ENCODE measurements around the gene SMARCD3.

Gene SMARCD3

DNA sequence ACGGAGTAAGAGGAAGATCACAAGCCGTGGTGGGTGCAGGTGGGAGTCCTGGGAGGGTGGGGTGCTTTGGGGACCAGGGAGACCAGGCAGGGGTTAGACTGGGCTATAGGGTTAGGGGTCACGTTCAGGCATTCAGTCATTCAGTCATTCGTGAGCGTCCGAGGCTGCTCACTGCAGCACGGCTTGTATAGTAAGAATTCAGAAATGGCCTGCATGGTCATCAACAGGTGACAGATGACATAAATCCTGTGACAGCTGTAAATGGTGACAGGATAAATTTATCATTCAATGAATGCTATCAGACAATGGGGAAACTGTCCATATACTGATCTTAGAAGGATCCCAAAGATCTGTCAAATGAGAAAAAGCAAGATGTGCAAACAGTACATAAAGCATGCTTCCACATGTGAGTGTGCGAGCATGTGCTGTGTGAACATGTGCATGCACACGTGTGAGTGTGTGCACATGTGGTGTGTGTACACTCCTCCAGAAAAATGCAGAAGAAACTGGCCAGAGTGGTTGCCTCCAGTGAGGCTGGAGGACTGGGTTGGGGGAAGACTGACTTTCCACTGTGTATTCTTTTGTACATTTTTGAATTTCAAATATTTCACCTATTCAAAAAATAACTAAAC lies 32.0 kb upstream of the SMARCD3 start:
- DNase-seq (ENCODE audit: low read depth, low spot score) = no peak
- no peak overlapping the region for H3K4me3 ChIP-seq (ENCODE audit: low read length)
- WGBS (ENCODE audit: insufficient coverage, insufficient read length) = no CpG with 5 or more reads among the region's 9 CpGs
- H3K9me3 ChIP-seq (ENCODE audit: control insufficient read depth, insufficient read depth, low read length) = no peaks in the 10 kb centered on the region
- H3K27me3 ChIP-seq (ENCODE audit: control insufficient read depth, insufficient read depth, low read length) = no peaks in the 10 kb centered on the region; the same call in 1 of the 2 replicates
- peaks cover 7% of the 10 kb centered on the region for H3K4me1 ChIP-seq (ENCODE audit: control insufficient read depth, insufficient read depth, low read length)
- H3K27ac ChIP-seq (ENCODE audit: low read length) = no peak overlapping the region
- no peaks in the 10 kb centered on the region for H3K36me3 ChIP-seq (ENCODE audit: control insufficient read depth, insufficient read depth, low read length)

DNA sequence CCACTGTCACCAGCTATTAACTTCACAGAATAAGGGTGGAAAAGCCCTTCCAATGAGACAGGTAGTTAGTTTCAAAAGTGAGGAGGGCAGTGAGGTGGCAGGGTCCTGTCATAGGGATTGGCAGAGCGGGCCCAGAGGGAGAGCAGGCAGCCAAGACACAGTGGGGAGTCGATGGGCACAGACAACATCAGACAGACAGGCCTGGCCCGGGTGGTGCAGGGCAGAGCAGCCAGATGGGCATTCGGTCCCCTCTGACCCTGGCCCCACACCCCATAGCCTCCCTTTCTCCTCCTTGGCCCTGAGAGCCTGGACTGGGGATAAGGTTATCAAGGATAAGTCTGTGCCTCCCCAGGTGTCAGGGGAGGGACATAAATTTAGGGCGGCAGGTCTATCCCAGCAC lies 31.4 kb upstream of the SMARCD3 start:
- no peak for DNase-seq (ENCODE audit: low read depth, low spot score)
- Histone ChIP-seq H3K27ac (ENCODE audit: low read length) (no peak overlapping the region), H3K27me3 (ENCODE audit: control insufficient read depth, insufficient read depth, low read length) (no peaks in the 10 kb centered on the region; the same call in 1 of the 2 replicates), H3K9me3 (ENCODE audit: control insufficient read depth, insufficient read depth, low read length) (no peaks in the 10 kb centered on the region), H3K4me1 (ENCODE audit: control insufficient read depth, insufficient read depth, low read length) (peaks cover 7% of the 10 kb centered on the region), H3K4me3 (ENCODE audit: low read length) (no peak overlapping the region), H3K36me3 (ENCODE audit: control insufficient read depth, insufficient read depth, low read length) (no peaks in the 10 kb centered on the region)
- WGBS (ENCODE audit: insufficient coverage, insufficient read length) = no CpG with 5 or more reads among the region's 5 CpGs

DNA sequence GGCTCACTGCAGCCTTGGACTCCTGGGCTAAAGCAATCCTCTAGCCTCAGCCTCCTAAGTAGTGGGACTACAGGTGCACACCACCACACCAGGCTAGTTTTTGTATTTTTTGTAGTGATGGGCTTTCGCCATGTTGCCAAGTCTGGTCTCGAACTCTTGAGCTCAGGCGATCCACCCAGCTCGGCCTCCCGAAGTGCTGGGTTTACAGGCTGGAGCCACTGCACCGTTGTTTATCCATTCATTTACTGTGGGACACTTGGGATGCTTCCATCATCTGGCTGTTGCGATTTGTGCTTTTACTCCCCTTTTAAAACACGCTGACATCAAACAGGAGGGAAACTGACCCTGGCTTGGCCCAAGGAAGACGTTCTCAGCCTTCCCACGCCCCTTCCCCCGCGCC lies 30.5 kb upstream of the SMARCD3 start:
- no peaks in the 10 kb centered on the region; the same call in 1 of the 2 replicates for H3K27me3 ChIP-seq (ENCODE audit: control insufficient read depth, insufficient read depth, low read length)
- WGBS (ENCODE audit: insufficient coverage, insufficient read length) = no CpG with 5 or more reads among the region's 12 CpGs
- no peak overlapping the region for H3K27ac ChIP-seq (ENCODE audit: low read length)
- H3K4me3 ChIP-seq (ENCODE audit: low read length) = no peak overlapping the region
- H3K9me3 ChIP-seq (ENCODE audit: control insufficient read depth, insufficient read depth, low read length) = no peaks in the 10 kb centered on the region
- H3K4me1 ChIP-seq (ENCODE audit: control insufficient read depth, insufficient read depth, low read length) = peaks cover 7% of the 10 kb centered on the region
- H3K36me3 ChIP-seq (ENCODE audit: control insufficient read depth, insufficient read depth, low read length) = no peaks in the 10 kb centered on the region
- DNase-seq (ENCODE audit: low read depth, low spot score) = no peak

DNA sequence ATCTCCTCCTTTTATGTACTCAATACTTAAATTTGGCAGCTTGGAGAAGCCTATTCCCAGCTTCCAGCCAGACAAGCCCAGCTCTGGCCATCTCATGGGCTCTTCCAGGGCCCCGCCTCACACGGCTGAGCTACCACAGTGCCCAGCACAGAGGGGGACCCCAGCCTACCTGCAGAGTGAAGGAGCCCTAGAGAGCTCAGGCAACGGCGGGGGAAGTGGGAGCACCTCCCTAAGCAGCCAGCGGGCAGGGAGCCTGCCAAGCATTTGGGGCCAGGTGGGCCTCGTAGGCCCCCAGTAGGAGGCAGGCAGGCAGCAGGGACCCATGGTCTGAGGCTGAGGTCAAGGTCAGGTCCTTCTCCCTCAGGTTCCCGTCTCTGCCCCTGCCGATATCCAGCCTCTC lies 29.1 kb upstream of the SMARCD3 start:
- H3K4me1 ChIP-seq (ENCODE audit: control insufficient read depth, insufficient read depth, low read length) = peaks cover 7% of the 10 kb centered on the region
- no peaks in the 10 kb centered on the region; the same call in 1 of the 2 replicates for H3K27me3 ChIP-seq (ENCODE audit: control insufficient read depth, insufficient read depth, low read length)
- no CpG with 5 or more reads among the region's 8 CpGs for WGBS (ENCODE audit: insufficient coverage, insufficient read length)
- no peak overlapping the region for H3K27ac ChIP-seq (ENCODE audit: low read length)
- no peaks in the 10 kb centered on the region for H3K36me3 ChIP-seq (ENCODE audit: control insufficient read depth, insufficient read depth, low read length)
- H3K4me3 ChIP-seq (ENCODE audit: low read length) = no peak overlapping the region
- DNase-seq (ENCODE audit: low read depth, low spot score) = no peak
- H3K9me3 ChIP-seq (ENCODE audit: control insufficient read depth, insufficient read depth, low read length) = no peaks in the 10 kb centered on the region

- Histone ChIP-seq H3K36me3 (ENCODE audit: control insufficient read depth, insufficient read depth, low read length) (no peaks in the 10 kb centered on the region), H3K4me1 (ENCODE audit: control insufficient read depth, insufficient read depth, low read length) (peaks cover 6% of the 10 kb centered on the region), H3K4me3 (ENCODE audit: low read length) (peak overlapping the region; percentile 36; the same call in 1 of the 2 replicates), H3K27ac (ENCODE audit: low read length) (no peak overlapping the region), H3K27me3 (ENCODE audit: control insufficient read depth, insufficient read depth, low read length) (no peaks in the 10 kb centered on the region; the same call in 1 of the 2 replicates), H3K9me3 (ENCODE audit: control insufficient read depth, insufficient read depth, low read length) (no peaks in the 10 kb centered on the region)
- DNase-seq (ENCODE audit: low read depth, low spot score) = no peak
- WGBS (ENCODE audit: insufficient coverage, insufficient read length) = no CpG with 5 or more reads among the region's 63 CpGs
Measured at GRCh38 chr7:151276666-151277590, 28.4 kb upstream of the SMARCD3 start.

GRCh38 chr7:151275813-151276577 lies 27.5 kb upstream of the SMARCD3 start:
- H3K4me3 ChIP-seq (ENCODE audit: low read length) = no peak overlapping the region

GRCh38 chr7:151274936-151275812 lies 26.7 kb upstream of the SMARCD3 start:
- Histone ChIP-seq H3K9me3 (ENCODE audit: control insufficient read depth, insufficient read depth, low read length) (no peaks in the 10 kb centered on the region), H3K4me3 (ENCODE audit: low read length) (no peak overlapping the region), H3K36me3 (ENCODE audit: control insufficient read depth, insufficient read depth, low read length) (no peaks in the 10 kb centered on the region), H3K4me1 (ENCODE audit: control insufficient read depth, insufficient read depth, low read length) (peaks cover 6% of the 10 kb centered on the region), H3K27ac (ENCODE audit: low read length) (no peak overlapping the region), H3K27me3 (ENCODE audit: control insufficient read depth, insufficient read depth, low read length) (no peaks in the 10 kb centered on the region; the same call in 1 of the 2 replicates)
- DNase-seq (ENCODE audit: low read depth, low spot score) = no peak
- no CpG with 5 or more reads among the region's 17 CpGs for WGBS (ENCODE audit: insufficient coverage, insufficient read length)

More at GRCh38 chr7:151275813-151276577, 27.5 kb upstream of the SMARCD3 start:
- Histone ChIP-seq H3K9me3 (ENCODE audit: control insufficient read depth, insufficient read depth, low read length) (no peaks in the 10 kb centered on the region), H3K36me3 (ENCODE audit: control insufficient read depth, insufficient read depth, low read length) (no peaks in the 10 kb centered on the region), H3K27me3 (ENCODE audit: control insufficient read depth, insufficient read depth, low read length) (no peaks in the 10 kb centered on the region; the same call in 1 of the 2 replicates), H3K27ac (ENCODE audit: low read length) (no peak overlapping the region), H3K4me1 (ENCODE audit: control insufficient read depth, insufficient read depth, low read length) (peaks cover 6% of the 10 kb centered on the region)
- DNase-seq (ENCODE audit: low read depth, low spot score) = no peak
- no CpG with 5 or more reads among the region's 10 CpGs for WGBS (ENCODE audit: insufficient coverage, insufficient read length)

DNA sequence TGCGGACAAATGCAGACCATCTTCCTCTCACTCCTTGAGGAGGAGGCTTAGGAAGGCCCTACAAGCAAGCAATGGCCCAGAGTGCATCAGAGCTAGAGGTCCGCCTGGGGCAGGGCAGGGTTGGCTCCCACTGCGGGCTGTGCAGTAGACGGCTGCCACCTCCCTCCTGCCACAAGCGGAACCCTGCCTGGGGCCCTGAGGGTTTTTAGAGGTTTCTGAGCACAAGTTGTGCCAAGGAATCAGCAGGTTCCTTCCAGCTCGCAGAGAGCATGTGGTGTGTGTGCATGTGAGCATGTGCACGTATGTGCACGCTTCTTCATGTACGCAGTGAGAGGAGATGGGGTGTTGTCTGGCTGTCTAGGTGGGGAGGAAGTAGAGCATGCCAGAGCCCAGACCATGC lies 25.9 kb upstream of the SMARCD3 start:
- Histone ChIP-seq H3K9me3 (ENCODE audit: control insufficient read depth, insufficient read depth, low read length) (no peaks in the 10 kb centered on the region), H3K36me3 (ENCODE audit: control insufficient read depth, insufficient read depth, low read length) (no peaks in the 10 kb centered on the region), H3K27me3 (ENCODE audit: control insufficient read depth, insufficient read depth, low read length) (no peaks in the 10 kb centered on the region; the same call in 1 of the 2 replicates), H3K4me1 (ENCODE audit: control insufficient read depth, insufficient read depth, low read length) (peaks cover 6% of the 10 kb centered on the region), H3K27ac (ENCODE audit: low read length) (no peak overlapping the region), H3K4me3 (ENCODE audit: low read length) (no peak overlapping the region)
- DNase-seq (ENCODE audit: low read depth, low spot score) = no peak
- WGBS (ENCODE audit: insufficient coverage, insufficient read length) = no CpG with 5 or more reads among the region's 9 CpGs

DNA sequence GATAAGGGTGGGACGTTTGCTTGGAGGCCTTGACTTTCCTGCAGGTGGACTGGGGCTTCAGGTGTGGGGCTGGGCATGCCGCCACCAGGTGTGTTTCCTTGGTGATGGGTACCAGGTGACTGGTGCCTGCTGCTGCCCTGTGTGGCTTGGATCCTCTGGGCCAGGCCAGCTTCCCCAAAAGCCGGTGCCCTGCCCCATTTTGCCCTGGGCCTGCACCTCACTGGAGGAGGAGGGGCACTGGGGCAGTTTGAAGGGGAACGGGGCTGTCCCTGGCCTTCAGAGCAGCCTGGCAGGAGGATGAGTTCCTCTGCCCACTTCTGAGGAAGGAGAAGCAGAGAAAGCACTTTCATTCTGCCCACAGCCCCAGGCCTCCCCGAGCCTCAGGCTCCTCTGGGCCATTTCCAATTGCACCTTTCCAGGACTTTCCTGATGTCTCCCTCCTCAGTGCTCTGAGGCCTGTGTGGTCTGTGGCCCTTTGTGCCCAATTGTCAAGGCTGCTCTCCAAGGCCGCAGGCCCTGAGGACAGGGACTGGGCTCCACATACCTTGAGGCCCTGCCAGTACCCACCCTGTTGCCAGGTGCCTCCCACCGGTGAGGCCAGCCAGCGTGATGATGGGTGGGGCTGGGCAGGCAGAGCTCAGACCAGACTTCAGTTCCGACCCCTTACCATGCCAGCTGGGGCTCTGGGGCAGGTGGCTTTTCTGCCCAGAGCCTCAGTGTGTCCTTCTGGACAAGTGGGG lies 25.3 kb upstream of the SMARCD3 start:
- no CpG with 5 or more reads among the region's 9 CpGs for WGBS (ENCODE audit: insufficient coverage, insufficient read length)
- DNase-seq (ENCODE audit: low read depth, low spot score) = no peak
- Histone ChIP-seq H3K4me1 (ENCODE audit: control insufficient read depth, insufficient read depth, low read length) (peaks cover 6% of the 10 kb centered on the region), H3K27me3 (ENCODE audit: control insufficient read depth, insufficient read depth, low read length) (no peaks in the 10 kb centered on the region; the same call in 1 of the 2 replicates), H3K9me3 (ENCODE audit: control insufficient read depth, insufficient read depth, low read length) (no peaks in the 10 kb centered on the region), H3K27ac (ENCODE audit: low read length) (no peak overlapping the region), H3K4me3 (ENCODE audit: low read length) (no peak overlapping the region), H3K36me3 (ENCODE audit: control insufficient read depth, insufficient read depth, low read length) (no peaks in the 10 kb centered on the region)

Data from iPS DF 6.9 (cell line).